Stimulated activated CD8-positive, alpha-beta memory T cell treated with anti-CD3 and anti-CD28 coated beads, Interleukin-4, amount 100 ng/mL, for 4 hours (primary cell): ENCODE measurements around the gene ARAF.

Experiments
- DNase-seq, 2 donors: peaks; one replicate each; pipeline ENCODE4 v3.0.0-alpha.2; 2020; ENCODE audit warnings: low read depth in 2 of 2, low spot score in 1 of 2

ARAF gene

DNA sequence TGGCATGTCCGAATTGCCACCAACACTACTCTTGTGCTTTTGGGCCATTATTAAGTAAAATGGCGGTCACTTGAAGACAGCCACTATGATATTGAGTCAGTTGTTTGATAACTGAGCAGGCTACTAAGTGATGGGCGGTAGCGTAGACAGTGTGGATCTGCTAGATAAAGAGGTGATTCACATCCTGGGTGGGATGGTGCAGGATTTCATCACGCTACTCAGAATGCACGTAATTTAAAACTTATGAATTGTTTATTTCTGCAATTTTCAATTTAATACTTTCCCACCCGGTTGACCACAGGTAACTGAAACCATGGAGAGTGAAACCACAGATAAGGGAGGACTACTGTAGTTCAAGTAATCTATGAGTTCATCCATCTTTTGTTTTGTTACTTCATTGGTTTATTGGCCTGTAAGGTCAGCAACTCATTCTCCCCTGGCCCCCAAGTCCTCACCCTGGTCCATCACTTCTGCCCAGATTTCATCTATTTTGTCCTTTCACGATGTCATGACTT, 2.9 kb downstream of the ARAF start:
- no peak for DNase-seq

- DNase-seq = no peak
Observed at GRCh38 chrX:47564438-47565085, 3.6 kb downstream of the ARAF start.

GRCh38 chrX:47566841-47567240, 5.8 kb downstream of the ARAF start:
- no peak for DNase-seq

DNA sequence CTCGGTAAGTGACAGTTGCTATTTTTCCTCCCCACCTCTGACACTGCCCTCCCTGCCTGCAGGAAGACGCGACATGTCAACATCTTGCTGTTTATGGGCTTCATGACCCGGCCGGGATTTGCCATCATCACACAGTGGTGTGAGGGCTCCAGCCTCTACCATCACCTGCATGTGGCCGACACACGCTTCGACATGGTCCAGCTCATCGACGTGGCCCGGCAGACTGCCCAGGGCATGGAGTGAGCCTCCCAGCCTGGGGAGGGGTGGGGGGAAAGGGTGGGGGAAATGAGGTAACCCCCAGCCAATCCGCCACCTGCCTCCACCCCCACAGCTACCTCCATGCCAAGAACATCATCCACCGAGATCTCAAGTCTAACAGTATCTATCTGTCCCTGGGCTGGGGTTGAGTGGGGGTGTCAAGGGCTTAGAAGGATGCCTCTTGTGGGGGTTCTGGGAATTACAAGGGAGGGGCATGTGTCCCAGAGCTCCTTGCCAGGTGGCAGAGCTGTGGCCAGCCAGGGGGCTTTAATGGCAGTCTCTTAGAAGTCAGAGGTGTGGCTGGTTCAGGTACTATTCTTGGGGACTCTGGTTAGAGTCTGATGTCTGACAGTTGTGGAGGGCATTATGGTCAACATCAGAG, 7.8 kb downstream of the ARAF start:
- DNase-seq = no peak

DNA sequence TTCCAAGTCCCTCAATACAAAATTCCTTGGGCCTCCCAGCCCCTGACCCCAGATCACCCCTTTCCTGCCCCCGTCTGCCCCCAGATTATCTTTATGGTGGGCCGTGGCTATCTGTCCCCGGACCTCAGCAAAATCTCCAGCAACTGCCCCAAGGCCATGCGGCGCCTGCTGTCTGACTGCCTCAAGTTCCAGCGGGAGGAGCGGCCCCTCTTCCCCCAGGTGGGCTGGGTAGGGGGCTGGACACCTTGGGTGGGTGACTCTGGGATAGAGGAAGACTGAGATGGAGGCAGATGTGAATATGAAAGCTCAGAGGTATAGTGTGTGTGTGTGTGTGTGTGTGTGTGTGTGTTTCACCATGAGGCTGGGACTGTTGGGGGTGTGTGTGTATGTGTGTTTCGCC, 9.8 kb downstream of the ARAF start:
- DNase-seq = no peak

GRCh38 chrX:47571215-47571614, 10.2 kb downstream of the ARAF start:
- no peak for DNase-seq

DNA sequence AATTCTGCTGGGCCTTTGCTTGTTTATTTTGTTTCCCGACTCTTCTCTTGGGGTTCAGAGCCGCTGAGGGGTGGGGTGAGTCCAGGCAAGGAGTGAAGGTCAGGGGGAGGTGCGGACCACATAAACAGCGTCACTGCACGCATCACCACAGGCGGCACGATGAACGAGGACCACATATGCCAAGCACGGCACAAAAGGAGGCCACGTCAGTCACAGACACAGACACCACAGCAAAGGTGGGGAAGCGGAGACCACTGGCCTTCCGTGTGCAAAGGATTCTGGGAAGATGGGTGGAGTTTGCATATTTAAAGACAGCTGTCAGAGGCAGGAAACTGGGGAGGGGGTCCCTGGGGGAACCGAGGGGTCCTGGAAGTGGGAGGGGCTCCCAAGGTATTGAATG, 10.9 kb downstream of the ARAF start:
- no peak for DNase-seq

GRCh38 chrX:47572773-47573340, 11.9 kb downstream of the ARAF start:
- DNase-seq = no peak

GRCh38 chrX:47573341-47574075, 12.5 kb downstream of the ARAF start:
- DNase-seq = no peak

- DNase-seq = no peak
Observed at GRCh38 chrX:47574076-47574546, 13.1 kb downstream of the ARAF start.

GRCh38 chrX:47574547-47575301, 13.7 kb downstream of the ARAF start:
- DNase-seq = no peak

- no peak for DNase-seq
Observed at GRCh38 chrX:47576021-47576898, 15.3 kb downstream of the ARAF start.

DNA sequence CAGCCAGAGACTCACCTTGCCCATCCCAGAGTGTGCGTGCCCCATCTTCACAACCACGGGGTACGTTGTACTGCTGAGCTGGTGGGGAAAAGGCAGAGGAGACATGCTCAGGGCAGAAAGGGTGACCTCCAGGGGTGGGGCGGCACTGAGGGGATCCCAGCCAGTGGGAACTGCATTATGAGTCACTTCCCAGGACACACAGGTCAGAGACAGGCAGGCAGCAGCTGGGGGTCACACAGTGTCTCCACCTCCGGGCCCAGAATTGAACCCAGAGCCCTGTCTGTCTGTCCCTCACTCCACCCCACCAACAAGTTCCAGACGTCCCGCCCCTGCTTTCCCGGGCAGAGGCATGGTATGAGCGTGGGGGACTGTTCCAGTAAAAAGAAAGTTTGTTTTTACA, 16.4 kb downstream of the ARAF start:
- no peak for DNase-seq

DNA sequence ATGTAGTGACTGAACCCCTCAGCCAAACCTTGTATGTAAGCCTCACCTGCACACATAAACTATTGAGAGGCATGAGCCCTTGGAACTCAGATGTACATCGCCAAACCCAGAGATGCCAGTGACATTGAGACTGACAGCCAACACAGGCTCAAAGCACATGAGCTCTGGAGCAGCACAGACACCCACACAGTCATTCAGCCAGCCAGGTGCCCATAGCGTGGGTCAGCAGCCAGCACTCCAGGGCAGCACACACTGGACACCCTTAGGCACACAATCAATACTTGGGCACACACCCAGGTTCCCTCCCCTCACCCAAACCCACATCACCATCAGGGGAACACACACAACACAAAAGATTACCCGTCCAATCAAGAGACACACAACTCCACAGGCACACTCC, 16.9 kb downstream of the ARAF start:
- no peak for DNase-seq

- DNase-seq = no peak
Observed at GRCh38 chrX:47578692-47579091, 17.7 kb downstream of the ARAF start.

DNA sequence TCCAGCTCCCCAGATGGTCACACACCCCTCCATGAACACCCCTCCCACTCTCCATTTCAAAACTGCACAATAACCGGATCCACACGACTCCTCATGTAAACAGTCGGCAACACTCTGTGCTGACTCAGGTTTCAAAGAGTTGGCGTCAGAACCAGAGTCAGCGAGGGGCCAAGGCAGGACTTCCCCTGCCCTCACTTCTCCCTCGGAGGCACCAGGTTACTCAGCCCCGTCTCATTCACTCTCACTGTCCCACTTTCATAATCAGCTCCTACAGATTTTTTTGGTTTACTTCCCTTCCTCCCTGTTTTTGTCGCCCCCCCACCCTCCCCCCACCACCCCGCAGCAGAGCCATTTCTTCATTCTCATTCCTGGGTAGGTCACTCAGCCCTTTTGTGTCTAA, 18.5 kb downstream of the ARAF start:
- no peak for DNase-seq

- DNase-seq = peak; percentile 50 to 74
Observed at GRCh38 chrX:47581731-47582647, 21.0 kb downstream of the ARAF start, which contains the start of gene TIMP1. TSS of gene TIMP1 (plus strand) at chrX:47582436. CDS start at chrX:47583416, 980 bp downstream.

- DNase-seq = no peak
Observed at GRCh38 chrX:47583240-47583861, 22.3 kb downstream of the ARAF start.
